HUES64 (cell line): ENCODE results near the gene EPC2.

Experiments
- H3K27ac ChIP-seq: 2 replicates; pipeline ENCODE4 v1.7.0; 2013; ENCODE audit warnings: low read depth, low read length, inconsistent platforms
- H3K27me3 ChIP-seq: 2 replicates; pipeline ENCODE4 v1.6.1; 2013; ENCODE audit warnings: mild to moderate bottlenecking, low read length; ENCODE audit not compliant: insufficient read depth
- H3K36me3 ChIP-seq: 2 replicates; pipeline ENCODE4 v1.6.1; 2013; ENCODE audit warnings: mild to moderate bottlenecking, low read length; ENCODE audit not compliant: insufficient read depth
- H3K4me1 ChIP-seq: 2 replicates; pipeline ENCODE4 v1.6.1; 2013; ENCODE audit warnings: mild to moderate bottlenecking, low read length, moderate library complexity; ENCODE audit not compliant: insufficient read depth
- H3K4me3 ChIP-seq: 2 replicates; pipeline ENCODE4 v1.5.1; 2013; ENCODE audit warnings: mild to moderate bottlenecking, low read length, moderate library complexity
- H3K9ac ChIP-seq: 2 replicates; pipeline ENCODE4 v1.6.1; 2013; ENCODE audit warnings: mild to moderate bottlenecking, low read depth, low read length
- H3K9me3 ChIP-seq: 2 replicates; pipeline ENCODE4 v1.6.1; 2013; ENCODE audit warnings: low read depth, low read length; ENCODE audit not compliant: insufficient read depth
- WGBS: fragments of 150-250, 120-280 bp; methylation state at CpG from one replicate; pipeline ENCODE4 v1.1.7; 2013; ENCODE audit warnings: missing lambda C conversion rate; 5-methylcytosine and 5-hydroxymethylcytosine counted together

EPC2 gene

DNA sequence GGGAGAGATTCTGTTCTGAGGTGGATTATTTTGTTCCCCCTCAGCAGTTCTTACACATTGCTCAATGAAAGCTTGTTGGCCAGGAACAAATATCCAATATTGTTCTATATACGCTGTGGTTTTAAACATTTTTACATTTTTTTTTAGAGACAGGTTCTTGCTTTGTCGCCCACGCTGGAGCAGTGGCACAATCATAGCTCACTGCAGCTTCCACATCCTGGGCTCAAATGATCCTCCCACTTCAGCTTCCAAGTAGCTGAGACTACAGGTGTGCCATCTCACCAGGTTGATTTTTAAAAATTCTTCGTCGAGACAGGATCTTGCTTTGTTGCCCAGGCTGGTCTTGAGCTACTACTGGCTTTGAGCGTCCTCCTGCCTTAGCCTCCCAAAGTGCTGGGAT, 171.6 kb downstream of the EPC2 start:
- WGBS, result 95% methylated on average over 6 of the region's 6 CpGs
- H3K27me3 ChIP-seq, result no peaks in the 10 kb centered on the region

DNA sequence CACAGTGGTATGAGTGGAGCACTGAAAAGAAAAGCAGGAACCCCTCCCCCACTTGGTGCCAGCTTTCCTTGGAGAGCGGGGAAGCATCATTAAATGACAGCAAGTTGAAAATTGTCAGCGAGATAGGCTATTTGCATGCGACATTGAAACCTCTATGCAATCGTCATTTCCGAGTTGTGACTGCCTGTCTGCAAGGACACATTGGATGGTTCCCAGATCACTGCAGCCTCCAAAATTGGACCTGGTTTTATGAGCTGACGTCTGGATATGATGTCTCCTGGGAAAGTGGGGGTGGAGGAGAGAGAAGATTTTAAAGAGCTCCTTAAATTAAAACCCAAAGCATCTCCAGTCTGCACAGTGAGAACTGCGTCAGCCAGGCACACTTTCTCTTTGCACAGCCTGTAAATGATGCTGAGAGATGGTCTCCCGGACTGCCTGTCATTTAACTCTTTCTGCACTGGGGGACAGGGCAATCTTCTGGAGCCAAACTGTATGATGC, 172.7 kb downstream of the EPC2 start:
- H3K4me1 ChIP-seq, result peaks cover 43% of the 10 kb centered on the region
- H3K9me3 ChIP-seq, result no peaks in the 10 kb centered on the region
- no peak overlapping the region for H3K27ac ChIP-seq
- no peaks in the 10 kb centered on the region for H3K27me3 ChIP-seq
- no peak overlapping the region for H3K4me3 ChIP-seq
- no peaks in the 10 kb centered on the region for H3K36me3 ChIP-seq
- no peak overlapping the region for H3K9ac ChIP-seq
- WGBS, result 54% methylated on average over 8 of the region's 8 CpGs

More for the DNA sequence above, 171.6 kb downstream of the EPC2 start:
- no peaks in the 10 kb centered on the region for H3K36me3 ChIP-seq
- no peak overlapping the region for H3K9ac ChIP-seq
- H3K27ac ChIP-seq, result no peak overlapping the region
- no peaks in the 10 kb centered on the region for H3K9me3 ChIP-seq
- no peak overlapping the region for H3K4me3 ChIP-seq
- peaks cover 43% of the 10 kb centered on the region for H3K4me1 ChIP-seq

DNA sequence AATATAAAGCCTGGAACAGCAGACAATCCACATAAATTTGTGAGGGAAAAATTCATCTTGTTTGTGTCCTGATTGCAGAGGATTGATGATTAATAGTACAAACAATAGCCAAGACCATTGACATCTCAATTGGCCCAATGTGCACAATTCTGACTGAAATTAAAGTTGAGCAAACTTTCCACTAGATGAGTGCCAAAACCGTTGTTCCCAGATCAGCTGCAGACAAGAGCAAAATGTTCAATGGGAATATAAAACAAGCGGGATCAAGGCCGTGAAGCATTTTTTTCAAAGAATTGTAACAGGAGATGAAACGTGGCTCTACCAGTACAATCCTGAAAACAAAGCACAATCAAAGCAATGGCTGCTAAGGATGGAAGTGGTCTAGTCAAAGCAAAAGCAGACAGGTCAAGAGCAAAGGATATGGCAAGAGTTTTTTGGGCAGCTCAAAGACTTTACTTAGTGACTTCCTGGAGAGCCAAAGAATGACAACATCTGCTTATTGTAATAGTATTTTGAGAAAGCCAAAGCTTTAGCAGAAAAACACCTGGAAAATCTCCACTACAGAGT, 174.6 kb downstream of the EPC2 start:
- H3K27me3 ChIP-seq, result no peaks in the 10 kb centered on the region
- no peaks in the 10 kb centered on the region for H3K9me3 ChIP-seq
- no peak overlapping the region for H3K27ac ChIP-seq
- H3K9ac ChIP-seq, result no peak overlapping the region
- WGBS, result 86% methylated on average over 4 of the region's 4 CpGs
- peaks cover 32% of the 10 kb centered on the region for H3K4me1 ChIP-seq
- no peaks in the 10 kb centered on the region for H3K36me3 ChIP-seq
- no peak overlapping the region for H3K4me3 ChIP-seq

DNA sequence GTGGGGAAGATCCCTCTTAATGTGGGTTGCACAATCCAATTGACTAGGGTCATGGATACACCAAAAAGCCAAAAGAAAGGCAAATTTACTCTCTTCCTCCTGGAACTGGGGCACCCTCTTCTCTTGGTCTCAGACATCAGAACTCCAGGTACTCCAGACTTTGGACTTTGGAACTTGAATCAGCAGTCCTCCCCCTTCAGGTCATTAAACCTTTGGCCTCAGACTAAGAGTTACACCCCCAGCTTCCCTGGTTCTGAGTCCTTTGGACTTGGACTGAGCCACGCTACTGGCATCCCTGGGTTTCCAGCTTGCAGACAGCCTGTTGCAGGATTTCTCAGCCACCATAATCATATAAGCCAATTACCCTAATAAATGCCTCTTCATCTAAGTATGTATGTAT, 179.6 kb downstream of the EPC2 start:
- no peak overlapping the region for H3K9ac ChIP-seq
- WGBS, result 94% methylated on average over 1 of the region's 1 CpG
- no peaks in the 10 kb centered on the region for H3K27me3 ChIP-seq
- H3K36me3 ChIP-seq, result no peaks in the 10 kb centered on the region
- H3K4me1 ChIP-seq, result peaks cover 4% of the 10 kb centered on the region; the same call in 1 of the 2 replicates
- no peaks in the 10 kb centered on the region for H3K9me3 ChIP-seq
- no peak overlapping the region for H3K27ac ChIP-seq
- H3K4me3 ChIP-seq, result no peak overlapping the region

DNA sequence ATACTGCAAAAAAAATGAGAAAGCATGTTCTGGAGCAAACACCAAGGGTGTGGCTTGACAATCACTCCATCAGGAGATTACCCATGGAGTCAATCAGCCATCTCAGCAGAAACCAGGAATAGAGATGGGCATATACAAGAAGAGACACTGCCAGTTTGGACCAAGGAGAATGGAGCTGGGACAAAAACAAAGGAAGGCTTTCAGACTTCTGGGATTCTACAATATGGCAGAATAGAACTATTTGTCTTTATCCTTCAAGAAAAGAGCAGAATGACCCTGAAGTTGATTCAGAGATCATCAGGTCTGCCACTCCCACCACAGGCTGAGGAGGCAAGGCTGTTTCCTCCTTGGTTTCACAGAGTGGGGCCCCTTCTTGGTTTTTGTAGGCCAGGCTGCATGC, 182.2 kb downstream of the EPC2 start:
- no peaks in the 10 kb centered on the region for H3K9me3 ChIP-seq
- H3K4me1 ChIP-seq, result no peaks in the 10 kb centered on the region

DNA sequence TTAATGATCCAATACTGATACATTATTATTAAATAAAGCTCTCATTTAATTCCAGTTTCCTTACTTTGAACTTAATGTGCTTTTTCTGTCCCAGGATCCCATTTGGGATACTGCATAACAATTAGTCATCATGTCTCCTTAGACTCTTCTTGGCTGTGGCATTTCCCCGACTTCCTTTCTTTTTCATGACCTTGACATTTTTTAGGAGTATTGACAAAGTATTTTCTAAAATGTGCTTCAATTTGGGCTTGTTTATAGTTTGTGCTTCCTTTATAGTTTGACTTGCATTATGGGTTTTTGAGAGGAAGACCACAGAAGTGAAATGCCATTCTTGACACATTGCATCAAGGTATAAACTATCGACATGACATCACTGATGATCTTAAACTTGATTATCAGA, 184.4 kb downstream of the EPC2 start:
- Histone ChIP-seq H3K27me3 (no peaks in the 10 kb centered on the region), H3K36me3 (no peaks in the 10 kb centered on the region), H3K27ac (no peak overlapping the region), H3K4me3 (no peak overlapping the region), H3K9me3 (no peaks in the 10 kb centered on the region), H3K4me1 (no peaks in the 10 kb centered on the region), H3K9ac (no peak overlapping the region)
- 100% methylated on average over 2 of the region's 2 CpGs for WGBS

More for the DNA sequence above, 182.2 kb downstream of the EPC2 start:
- Histone ChIP-seq H3K9ac (no peak overlapping the region), H3K4me3 (no peak overlapping the region), H3K27ac (no peak overlapping the region), H3K36me3 (no peaks in the 10 kb centered on the region), H3K27me3 (no peaks in the 10 kb centered on the region)

DNA sequence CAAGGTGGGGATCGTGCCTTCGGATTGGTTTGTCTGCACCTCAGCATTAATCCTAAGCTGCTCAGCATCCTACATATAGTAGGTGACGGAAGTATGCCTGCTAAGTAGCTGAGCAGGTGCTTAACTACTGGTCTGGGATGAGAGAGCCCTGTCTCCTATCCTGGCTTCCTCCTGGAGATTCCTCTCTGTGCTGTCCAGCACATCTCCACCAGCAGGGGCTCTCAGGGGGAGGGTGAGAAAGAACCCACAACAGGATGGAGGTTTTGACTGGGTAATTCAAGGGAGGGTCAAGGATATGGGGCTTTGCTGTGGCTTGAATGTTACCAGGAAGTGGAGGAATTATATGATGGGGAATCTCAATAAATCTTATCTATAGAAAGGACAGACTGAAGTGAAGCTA, 185.1 kb downstream of the EPC2 start:
- no peak overlapping the region for H3K4me3 ChIP-seq
- no peaks in the 10 kb centered on the region for H3K36me3 ChIP-seq
- H3K9me3 ChIP-seq, result no peaks in the 10 kb centered on the region
- H3K4me1 ChIP-seq, result no peaks in the 10 kb centered on the region
- no peak overlapping the region for H3K9ac ChIP-seq
- 88% methylated on average over 3 of the region's 3 CpGs for WGBS
- H3K27ac ChIP-seq, result no peak overlapping the region
- H3K27me3 ChIP-seq, result no peaks in the 10 kb centered on the region

DNA sequence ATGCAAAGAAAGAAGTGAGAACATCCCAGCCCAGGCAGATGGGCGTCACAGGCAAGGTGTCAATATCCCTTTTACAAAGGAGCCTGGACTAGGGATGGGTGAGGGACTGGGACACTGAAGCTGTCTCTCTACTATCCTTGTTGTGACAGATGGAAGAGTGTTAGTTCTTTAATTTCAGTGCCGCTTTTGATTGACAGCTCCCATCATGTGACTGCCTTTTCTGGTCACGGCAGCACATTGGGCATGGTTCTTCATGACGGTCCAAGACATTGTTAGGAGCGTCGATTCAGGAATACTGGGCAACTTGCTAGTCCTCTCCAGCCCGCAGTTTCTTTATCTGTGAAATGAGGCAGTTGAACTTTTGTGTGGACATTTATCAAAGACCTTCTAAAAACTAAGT, 188.1 kb downstream of the EPC2 start:
- 92% methylated on average over 7 of the region's 7 CpGs for WGBS
- Histone ChIP-seq H3K4me1 (no peaks in the 10 kb centered on the region), H3K9ac (no peak overlapping the region), H3K27me3 (no peaks in the 10 kb centered on the region), H3K36me3 (no peaks in the 10 kb centered on the region), H3K27ac (no peak overlapping the region), H3K9me3 (no peaks in the 10 kb centered on the region), H3K4me3 (no peak overlapping the region)
